Subcutaneous adipose tissue (tissue), 4 donors: ENCODE results near the gene RNF8. TPM values are rescaled to one million over a fixed set of nuclear protein-coding genes. Genes with fewer than 3 reads are reported as not detected.

ENCODE experiments used
- small RNA-seq: library from RNA; depleted of rRNA; stranded (forward); fragments of <200 nt; gene quantifications from one replicate; pipeline ENCODE3, GENCODE V24; 2016
- total RNA-seq, 4 donors: library from RNA; depleted of rRNA; stranded (reverse); fragments of >200 nt; gene quantifications; one replicate each; pipeline ENCODE4 v1.1.0, GENCODE V29; 2016
- TF ChIP-seq, protein P1 (sequence below): fragments of 450-650 bp; IDR thresholded peaks from one replicate; pipeline ENCODE4 v1.5.1; 2016; ENCODE audit warnings: low read depth, mild to moderate bottlenecking, control low read depth, antibody characterized with exemption, moderate library complexity

RNF8 gene
- total RNA-seq, 4 donors from 2014 or later = 8.8 to 15.0 (median 14.1) TPM

DNA sequence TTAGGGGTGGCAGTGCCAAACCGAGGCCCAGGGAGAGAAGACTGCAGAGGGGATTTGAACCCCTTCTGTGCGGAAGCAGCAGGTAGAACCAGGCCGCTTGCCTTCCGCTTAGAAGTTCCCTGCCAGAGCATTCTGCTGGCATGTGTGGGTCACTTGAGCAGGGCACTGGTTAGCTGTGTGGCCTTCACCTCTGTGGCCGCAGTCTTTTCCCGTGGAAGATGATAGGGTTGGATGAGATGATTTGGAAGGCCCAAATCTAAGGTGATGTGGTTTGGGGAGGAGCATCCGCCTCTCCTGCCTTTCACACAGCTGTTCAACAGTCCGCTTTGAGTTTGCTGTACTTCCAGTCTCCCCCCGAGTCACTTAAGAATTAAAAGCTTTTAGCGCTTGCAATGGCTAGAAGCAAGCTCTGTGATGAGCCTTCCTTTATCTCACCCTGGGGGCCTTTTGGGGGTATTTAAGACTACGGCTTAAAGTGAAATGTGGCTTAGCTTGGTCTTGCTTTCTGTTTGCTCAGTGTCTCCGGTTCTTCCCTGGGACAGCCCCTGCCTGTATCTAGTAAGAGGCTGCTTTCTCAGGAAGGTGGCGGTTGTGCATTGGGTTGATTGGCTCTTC is 80.0 kb downstream of the RNF8 start:
- TF ChIP-seq, protein P1, sequence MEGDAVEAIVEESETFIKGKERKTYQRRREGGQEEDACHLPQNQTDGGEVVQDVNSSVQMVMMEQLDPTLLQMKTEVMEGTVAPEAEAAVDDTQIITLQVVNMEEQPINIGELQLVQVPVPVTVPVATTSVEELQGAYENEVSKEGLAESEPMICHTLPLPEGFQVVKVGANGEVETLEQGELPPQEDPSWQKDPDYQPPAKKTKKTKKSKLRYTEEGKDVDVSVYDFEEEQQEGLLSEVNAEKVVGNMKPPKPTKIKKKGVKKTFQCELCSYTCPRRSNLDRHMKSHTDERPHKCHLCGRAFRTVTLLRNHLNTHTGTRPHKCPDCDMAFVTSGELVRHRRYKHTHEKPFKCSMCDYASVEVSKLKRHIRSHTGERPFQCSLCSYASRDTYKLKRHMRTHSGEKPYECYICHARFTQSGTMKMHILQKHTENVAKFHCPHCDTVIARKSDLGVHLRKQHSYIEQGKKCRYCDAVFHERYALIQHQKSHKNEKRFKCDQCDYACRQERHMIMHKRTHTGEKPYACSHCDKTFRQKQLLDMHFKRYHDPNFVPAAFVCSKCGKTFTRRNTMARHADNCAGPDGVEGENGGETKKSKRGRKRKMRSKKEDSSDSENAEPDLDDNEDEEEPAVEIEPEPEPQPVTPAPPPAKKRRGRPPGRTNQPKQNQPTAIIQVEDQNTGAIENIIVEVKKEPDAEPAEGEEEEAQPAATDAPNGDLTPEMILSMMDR = no peak

DNA sequence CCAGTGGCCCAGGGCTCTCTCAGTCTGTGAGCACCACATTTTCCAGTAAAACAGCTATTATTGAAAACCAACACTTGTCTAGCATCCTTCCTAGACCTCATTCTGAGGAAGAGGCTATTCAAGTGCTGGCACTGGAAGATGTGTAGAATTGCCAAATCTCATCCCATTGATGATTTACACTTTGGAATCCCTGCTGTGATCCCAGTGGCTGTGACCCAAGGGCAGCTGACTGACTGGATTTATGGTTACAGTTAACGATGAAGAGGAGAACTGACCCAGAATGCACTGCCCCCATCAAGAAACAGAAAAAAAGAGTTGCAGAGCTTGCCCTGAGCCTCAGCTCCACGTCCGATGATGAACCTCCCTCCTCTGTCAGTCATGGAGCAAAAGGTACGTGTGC is 81.6 kb downstream of the RNF8 start:
- TF ChIP-seq, protein P1 = no peak

DNA sequence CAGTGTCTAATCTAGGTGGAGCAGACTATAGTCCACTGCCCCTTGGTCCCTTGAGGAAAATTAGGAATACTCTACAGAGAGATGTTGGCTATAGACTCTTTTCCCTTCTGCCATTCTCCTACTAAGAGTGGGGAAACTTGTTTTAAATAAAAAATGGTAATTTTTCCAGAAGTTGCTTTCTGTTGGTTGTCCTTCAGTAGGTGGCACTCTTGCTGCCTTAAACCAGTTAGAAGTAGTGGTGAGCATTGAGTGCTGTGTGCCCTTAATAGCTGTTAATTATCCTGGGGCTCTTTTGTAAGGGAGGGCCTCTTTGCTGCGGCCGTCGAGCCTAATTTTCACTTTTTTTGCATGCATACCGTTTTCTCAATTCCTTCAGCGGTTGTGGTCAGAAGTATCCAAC is 82.0 kb downstream of the RNF8 start:
- TF ChIP-seq, protein P1 = no peak

DNA sequence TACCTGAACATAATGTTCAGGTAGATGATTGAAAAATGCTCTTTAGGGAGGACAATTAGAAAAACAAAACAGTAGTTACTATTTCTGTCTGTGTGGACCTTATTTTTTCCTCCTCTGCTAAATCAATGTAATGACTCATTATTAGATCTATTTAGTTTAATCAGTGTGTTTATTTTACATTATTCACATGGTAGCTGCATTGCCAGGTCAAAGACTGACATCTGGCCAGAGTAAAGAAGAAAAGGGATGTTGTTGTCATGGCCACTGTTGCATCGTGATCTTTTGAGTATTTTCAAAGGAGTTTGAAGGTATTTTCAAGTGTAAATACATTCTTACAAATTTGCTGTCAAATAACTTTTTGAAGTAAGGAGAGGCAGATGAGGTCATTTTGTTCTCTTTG is 85.1 kb downstream of the RNF8 start:
- TF ChIP-seq, protein P1 = no peak

DNA sequence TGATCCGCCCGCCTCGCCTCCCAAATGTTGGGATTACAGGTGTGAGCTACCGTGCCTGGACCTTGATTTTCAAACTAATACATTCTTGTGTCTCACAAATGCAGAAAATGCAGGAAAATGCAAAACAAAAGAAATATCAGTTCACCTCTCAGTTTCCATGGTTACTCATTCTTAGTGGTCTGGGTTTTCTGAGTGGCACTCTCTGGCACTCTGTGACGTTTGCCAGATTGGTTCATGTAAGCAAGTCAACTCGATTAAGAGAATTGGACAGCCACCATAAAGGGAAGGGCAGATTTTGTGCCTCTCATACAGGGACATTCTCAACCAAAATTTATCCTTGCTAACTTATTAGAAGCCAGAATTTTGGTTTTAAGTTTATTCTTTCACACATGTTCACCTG is 87.9 kb downstream of the RNF8 start:
- TF ChIP-seq, protein P1 = no peak

DNA sequence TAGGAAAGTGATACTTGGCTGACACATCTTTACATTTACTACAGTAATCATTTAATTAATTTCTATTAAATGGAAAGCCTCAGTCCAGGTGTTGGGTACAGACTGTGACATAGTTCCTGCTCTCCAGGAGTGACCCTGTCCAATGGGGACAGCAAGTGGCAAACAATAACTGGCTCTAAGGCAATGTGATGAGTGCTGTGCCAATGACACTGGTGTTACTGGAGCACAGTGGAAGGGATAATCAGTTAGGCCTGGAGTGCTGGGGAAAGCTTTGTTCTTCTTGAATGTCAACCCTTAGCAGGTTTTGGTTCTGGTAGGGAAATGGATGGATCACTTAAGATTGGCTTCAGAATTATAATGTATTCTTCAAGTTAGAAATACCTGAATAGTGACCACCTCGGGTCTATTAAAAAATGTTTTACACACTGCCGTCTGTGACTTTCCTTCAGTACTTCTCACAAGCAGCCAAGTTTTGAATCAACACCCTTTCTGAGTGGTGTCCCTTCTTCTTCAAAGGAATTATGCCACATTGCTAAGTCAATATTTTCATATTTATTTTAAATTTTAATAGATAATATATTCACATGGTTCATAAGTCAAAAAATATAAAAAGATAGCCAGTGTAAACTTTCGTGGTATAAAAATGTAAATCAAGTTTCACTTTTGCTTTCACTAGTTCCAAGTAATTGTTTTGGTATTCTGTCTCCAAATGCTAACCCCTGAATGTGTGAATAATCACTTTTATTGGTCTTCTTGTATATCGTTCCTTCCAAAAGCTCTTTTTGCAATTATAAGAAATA is 88.8 kb downstream of the RNF8 start:
- TF ChIP-seq, protein P1 = no peak

Small RNA genes lying within 50 kb of the gene (small RNA-seq; reads per million reads assigned to genes)
- not detected for gene RN7SL273P

Other genes with a start within 250 kb of the RNF8 start
- 10 to 100 TPM; 16.1 to 35.9 (median 22.6) TPM for gene PIM1, start 183.8 kb upstream of the RNF8 start, total RNA-seq
- 1 to 10 TPM; 4.8 to 5.5 (median 5.2) TPM for gene TBC1D22B, start 96.2 kb upstream of the RNF8 start, total RNA-seq
- gene TMEM217, start 95.8 kb upstream of the RNF8 start, total RNA-seq = under 1 TPM in 2 of 4 donors, not detected in 2; 0.34 to 0.44 TPM
- gene CMTR1, start 79.2 kb downstream of the RNF8 start, total RNA-seq = 10 to 100 TPM; 21.4 to 43.1 (median 29.3) TPM
- gene CCDC167, start 145.9 kb downstream of the RNF8 start, total RNA-seq = 10 to 100 TPM; 12.1 to 27.2 (median 12.6) TPM